Psoas muscle (tissue), 8 donors: ENCODE measurements around the gene CDH15. TPM values are rescaled to one million over a fixed set of nuclear protein-coding genes. Genes with fewer than 3 reads are reported as not detected.
A peak's percentile ranks its signal among the peaks of the same experiment; 100 is the strongest.

Source experiments
- ATAC-seq, 4 donors: fragments of 200-7000 bp; cut with Tn5 transposase; one replicate each; pipeline ENCODE4 v1.9.1; 2020; ENCODE audit warnings: moderate library complexity in 3 of 4, mild to moderate bottlenecking in 2 of 4
- DNase-seq, 2 donors: peaks; one replicate each; pipeline ENCODE4 v3.0.0-alpha.2; 2020
- H3K27ac ChIP-seq: fragments of 200-600 bp; one replicate; pipeline ENCODE4 v1.8.0; 2022
- H3K27me3 ChIP-seq, 3 donors: fragments of 200-600 bp in 1 of 3; one replicate each; pipeline versions ENCODE4 v1.6.1 to v1.8.0; 2013 to 2022; ENCODE audit warnings: low read length in 2 of 3, mild to moderate bottlenecking in 2 of 3, moderate library complexity in 1 of 3; ENCODE audit not compliant: insufficient read depth in 3 of 3
- H3K36me3 ChIP-seq, 2 donors: fragments of 200-600 bp in 1 of 2; one replicate each; pipeline versions ENCODE4 v1.6.1 to v1.8.0; 2013 to 2022; ENCODE audit warnings: low read depth in 1 of 2, mild to moderate bottlenecking in 1 of 2, moderate library complexity in 1 of 2; ENCODE audit not compliant: insufficient read depth in 1 of 2
- H3K4me1 ChIP-seq: fragments of 200-600 bp; one replicate; pipeline ENCODE4 v1.8.0; 2022
- H3K4me3 ChIP-seq: fragments of 200-600 bp; one replicate; pipeline ENCODE4 v1.8.0; 2022; ENCODE audit warnings: mild to moderate bottlenecking
- H3K9me3 ChIP-seq: fragments of 200-600 bp; one replicate; pipeline ENCODE4 v1.8.0; 2022
- CTCF ChIP-seq: fragments of 200-600 bp; IDR thresholded peaks from one replicate; pipeline ENCODE4 v1.8.0; 2022; ENCODE audit warnings: antibody characterized with exemption
- WGBS, 3 donors: extraction: QIAGEN DNeasy Blood & Tissue Kit; methylation state at CpG; one replicate each; pipeline versions ENCODE4 v1.1.6 to v1.1.7; 2013; 5-methylcytosine and 5-hydroxymethylcytosine counted together
- intact Hi-C, 2 donors: fragments of 100-400 bp; cut with DNase I; formaldehyde crosslinking; loops; one replicate each; pipeline versions ENCODE4 v1.11.0 to v1.14.2; 2022
- polyA plus RNA-seq, 3 donors: library from polyadenylated mRNA; stranded (reverse); fragments of 200-250 nt; gene quantifications; one replicate each; pipeline ENCODE4 v1.2.3, GENCODE V29; 2013
- total RNA-seq, 4 donors: library from RNA; stranded (reverse); fragmentation: NEBNext Ultra II Directional in 2 of 4; extraction: Animal tissue kit (Norgen Biotek cat#: 25700) in 2 of 4; gene quantifications; one replicate each; pipeline versions ENCODE4 v1.2.1 to v1.2.4, GENCODE V29; 2021 to 2023
- donor health status: healthy with polysubstance abuse.
- donor health status: DM: no; HTN: no; CAD: no; lungs with moderate emphysema.
- donor health status: Bipolar disorder and iron deficiency.
- donor health status: healthy.
- donor health status: DM: yes; HTN: yes; CAD: no.
- donor health status: DM: no; HTN: no; CAD: no.
- donor health status: DM: no; HTN: no; CAD: no.
- donor health status: DM: yes; HTN: yes; CAD: no.

The CDH15 gene
- total and polyA plus RNA-seq, 7 donors = 18.0 to 62.8 (median 36.7) TPM

- Histone ChIP-seq H3K9me3 (peaks cover 3% of the 10 kb centered on the region), H3K4me3 (no peak overlapping the region), H3K4me1 (peaks cover 22% of the 10 kb centered on the region), H3K27me3 (no peaks in the 10 kb centered on the region), H3K36me3 (peaks cover 0 to 26% of the 10 kb centered on the region in 2 donors), H3K27ac (no peak overlapping the region)
- peak in 1 of 2 donors; percentile 58 for DNase-seq
- no peak for TF ChIP-seq CTCF
- intact Hi-C loops = no loop called here
- WGBS, 3 donors = 52 to 66% (median 53%) methylated on average over 23 to 24 of the region's 24 CpGs
- peak in 3 of 4 donors; percentile 11 to 16 (median 12) for ATAC-seq
These were observed 17.0 kb upstream of the CDH15 start for GRCh38 chr16:89154390-89155183.

GRCh38 chr16:89155184-89155679 is 16.3 kb upstream of the CDH15 start:
- 13 to 21% (median 18%) methylated on average over 18 to 19 of the region's 19 CpGs for WGBS, 3 donors
- intact Hi-C loops = no loop called here
- DNase-seq (peak; percentile 66 to 84), ATAC-seq (peak; percentile 21 to 69 (median 54))
- no peaks in the 10 kb centered on the region for H3K9me3 ChIP-seq
- H3K36me3 ChIP-seq = peaks cover 0 to 19% of the 10 kb centered on the region in 2 donors
- H3K27ac ChIP-seq = no peak overlapping the region
- H3K27me3 ChIP-seq = no peaks in the 10 kb centered on the region
- peaks cover 22% of the 10 kb centered on the region for H3K4me1 ChIP-seq
- no peak overlapping the region for H3K4me3 ChIP-seq
- no peak for TF ChIP-seq CTCF

- TF ChIP-seq CTCF = no peak
- no peak for DNase-seq
- Histone ChIP-seq H3K27ac (no peak overlapping the region), H3K4me1 (peaks cover 22% of the 10 kb centered on the region), H3K9me3 (no peaks in the 10 kb centered on the region), H3K36me3 (peaks cover 0 to 11% of the 10 kb centered on the region in 2 donors), H3K27me3 (no peaks in the 10 kb centered on the region), H3K4me3 (no peak overlapping the region)
- intact Hi-C loops = no loop called here
- peak; percentile 29 to 58 (median 45) for ATAC-seq
- 25 to 33% (median 27%) methylated on average over 24 of the region's 24 CpGs for WGBS, 3 donors
These were observed 15.5 kb upstream of the CDH15 start for GRCh38 chr16:89155851-89156739.

GRCh38 chr16:89156740-89157645 is 14.6 kb upstream of the CDH15 start:
- H3K4me3 ChIP-seq = no peak overlapping the region
- intact Hi-C loops = no loop called here
- DNase-seq (no peak), ATAC-seq (peak; percentile 5 to 34 (median 20))
- peaks cover 0 to 7% (median 0%) of the 10 kb centered on the region in 3 donors for H3K27me3 ChIP-seq
- H3K36me3 ChIP-seq = peaks cover 0 to 3% of the 10 kb centered on the region in 2 donors
- H3K9me3 ChIP-seq = no peaks in the 10 kb centered on the region
- H3K4me1 ChIP-seq = peaks cover 22% of the 10 kb centered on the region
- TF ChIP-seq CTCF = no peak
- WGBS, 3 donors = 47 to 62% (median 53%) methylated on average over 26 of the region's 26 CpGs
- no peak overlapping the region for H3K27ac ChIP-seq
